K562 (cell line): Measurements from ENCODE around the gene RNASEH1. TPM values are rescaled to one million over a fixed set of nuclear protein-coding genes. Genes with fewer than 3 reads are reported as not detected.

Source experiments
- ARID1B ChIP-seq: fragments of 450-650 bp; IDR thresholded peaks from 2 replicates; pipeline ENCODE4 v1.6.1; 2016; ENCODE audit warnings: antibody characterized with exemption, mild to moderate bottlenecking, inconsistent platforms
- CBX5 ChIP-seq: IDR thresholded peaks from 2 replicates; pipeline ENCODE4 v1.6.1; 2014; ENCODE audit warnings: low read depth, borderline replicate concordance
- CREM ChIP-seq: IDR thresholded peaks from 2 replicates; pipeline ENCODE4 v1.6.1; 2014; ENCODE audit warnings: antibody characterized with exemption, low read depth
- E2F6 ChIP-seq, 2 experiments: IDR thresholded peaks; 2 replicates each; pipeline ENCODE4 v1.6.1; 2011; ENCODE audit warnings: borderline replicate concordance in 1 of 2, control low read depth in 1 of 2, low read depth in 1 of 2, low read length in 1 of 2, mild to moderate bottlenecking in 1 of 2, mixed read lengths in 1 of 2, moderate library complexity in 1 of 2; ENCODE audit not compliant: insufficient read depth in 1 of 2, insufficient read length in 1 of 2, poor library complexity in 1 of 2, severe bottlenecking in 1 of 2; ENCODE audit errors: extremely low read depth in 1 of 2
- KLF13 ChIP-seq: fragments of 450-650 bp; IDR thresholded peaks from 2 replicates; pipeline ENCODE4 v1.6.1; 2016; ENCODE audit warnings: missing genetic modification characterization, low read depth, mild to moderate bottlenecking, missing compliant biosample characterization, moderate library complexity, borderline replicate concordance
- MNT ChIP-seq, 2 experiments: fragments of 450-650 bp; conservative IDR thresholded peaks; 2 replicates each; pipeline ENCODE4 v1.6.1; 2017; ENCODE audit warnings: mild to moderate bottlenecking in 2 of 2, moderate library complexity in 2 of 2
- MTA3 ChIP-seq: fragments of 450-650 bp; formaldehyde crosslinking; IDR thresholded peaks from 2 replicates; pipeline ENCODE4 v1.6.1; 2017; ENCODE audit warnings: mild to moderate bottlenecking, borderline replicate concordance
- POLR2G ChIP-seq: fragments of 200-400 bp; formaldehyde crosslinking; IDR thresholded peaks from 2 replicates; pipeline ENCODE4 v1.6.1; 2017; ENCODE audit warnings: low read depth, mild to moderate bottlenecking, antibody characterized with exemption, low read length, moderate library complexity
- ZNF431 ChIP-seq: sonication (generic); formaldehyde crosslinking; IDR thresholded peaks from 2 replicates; pipeline ENCODE4 v1.8.0; 2022; ENCODE audit warnings: mild to moderate bottlenecking, missing genetic modification reagents
- polyA plus RNA-seq, 8 experiments: library from polyadenylated mRNA; depleted of rRNA in 4 of 8; stranded (reverse) in 5 of 8; unstranded in 3 of 8; fragments of >200 nt; fragmentation: Nextera tagmentation in 2 of 8; fragmentation: Illumina TruSeq in 1 of 8; extraction: Ambion mirVana in 2 of 8; extraction: Trizol in 1 of 8; gene quantifications; 2 replicates each; pipeline versions ENCODE4 v1.2.1 to v1.2.3, GENCODE V29; 2011 to 2014; ENCODE audit warnings: inconsistent platforms in 1 of 8, missing spikeins in 1 of 8
- total RNA-seq, 7 experiments: library from RNA; depleted of rRNA in 6 of 7; stranded (reverse); fragments of >200 nt in 6 of 7; fragmentation: Illumina TruSeq in 2 of 7; extraction: Trizol in 2 of 7; gene quantifications; 2 replicates each; pipeline versions ENCODE4 v1.2.1 to v1.2.3, GENCODE V29; 2011 to 2021; ENCODE audit warnings: low replicate concordance in 1 of 7
- TF ChIP-seq, protein P1 (sequence below): fragments of 450-650 bp; IDR thresholded peaks from 2 replicates; pipeline ENCODE4 v1.6.1; 2018; ENCODE audit not compliant: partially characterized antibody
- TF ChIP-seq, protein P2 (sequence below): fragments of 450-650 bp; IDR thresholded peaks from 2 replicates; pipeline ENCODE4 v1.6.1; 2017; ENCODE audit warnings: antibody characterized with exemption, mild to moderate bottlenecking
- TF ChIP-seq, protein P3 (sequence below), 2 experiments: fragments of 450-650 bp in 1 of 2; sonication (generic) in 1 of 2; formaldehyde crosslinking in 1 of 2; IDR thresholded peaks in 1 of 2; conservative IDR thresholded peaks in 1 of 2; 2 replicates each; pipeline versions ENCODE4 v1.6.1 to v1.8.1; 2016 to 2023; ENCODE audit warnings: mild to moderate bottlenecking in 2 of 2, moderate library complexity in 2 of 2, inconsistent platforms in 1 of 2, missing genetic modification reagents in 1 of 2

The RNASEH1 gene
- total and polyA plus RNA-seq, 9 of the 15 experiments (the other 6 are each of a cell fraction or from before 2014, with no cell fraction given), result 25.7 to 47.5 (median 42.8) TPM

DNA sequence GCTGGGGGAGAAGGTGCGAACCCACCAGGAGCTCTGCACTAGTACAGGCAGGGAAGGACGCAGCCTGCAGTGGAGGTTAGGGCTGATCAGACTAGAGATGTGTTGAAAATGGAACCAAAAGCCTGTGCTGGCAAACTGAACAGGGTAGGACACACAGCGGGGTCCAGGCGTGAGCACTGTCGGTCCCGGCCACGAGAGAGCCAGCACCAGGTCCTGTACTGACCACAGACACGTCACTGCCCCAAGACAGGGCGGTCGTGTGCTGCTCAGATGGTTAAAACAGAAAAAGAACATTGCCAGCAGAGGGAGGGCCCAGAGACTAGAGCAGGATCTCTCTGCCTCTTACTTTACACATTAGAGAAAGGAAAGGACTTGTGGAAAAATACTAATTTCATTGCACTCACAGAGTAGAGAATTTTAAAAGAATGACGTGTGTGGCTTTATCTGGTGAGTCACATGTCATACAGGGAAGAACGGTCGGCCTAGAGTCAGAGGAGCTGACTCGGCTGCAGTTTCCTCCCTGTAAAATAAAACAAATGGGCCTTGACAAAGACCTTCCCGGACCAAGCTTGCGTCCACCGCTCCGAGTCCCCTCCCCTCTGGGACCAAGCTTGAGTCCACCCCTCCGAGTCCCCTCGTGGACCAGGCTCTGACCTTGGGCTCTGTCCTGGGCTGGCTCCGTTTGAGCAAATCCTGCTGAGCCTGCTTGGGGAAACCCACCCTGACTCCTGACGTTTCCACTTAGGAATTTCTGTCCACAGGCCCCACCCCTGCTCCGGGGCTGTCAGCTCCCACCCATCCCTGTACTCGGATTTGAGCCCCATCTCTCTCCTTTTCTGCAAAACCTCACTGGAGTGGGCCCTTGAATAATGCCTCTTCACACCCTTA, 22.1 kb downstream of the RNASEH1 start (continued):
- TF ChIP-seq MNT (conservative IDR thresholded peaks at IDR 0.05), result peak; percentile 15 to 38; a peak in 2 of 4 replicates
- TF ChIP-seq, protein P1, sequence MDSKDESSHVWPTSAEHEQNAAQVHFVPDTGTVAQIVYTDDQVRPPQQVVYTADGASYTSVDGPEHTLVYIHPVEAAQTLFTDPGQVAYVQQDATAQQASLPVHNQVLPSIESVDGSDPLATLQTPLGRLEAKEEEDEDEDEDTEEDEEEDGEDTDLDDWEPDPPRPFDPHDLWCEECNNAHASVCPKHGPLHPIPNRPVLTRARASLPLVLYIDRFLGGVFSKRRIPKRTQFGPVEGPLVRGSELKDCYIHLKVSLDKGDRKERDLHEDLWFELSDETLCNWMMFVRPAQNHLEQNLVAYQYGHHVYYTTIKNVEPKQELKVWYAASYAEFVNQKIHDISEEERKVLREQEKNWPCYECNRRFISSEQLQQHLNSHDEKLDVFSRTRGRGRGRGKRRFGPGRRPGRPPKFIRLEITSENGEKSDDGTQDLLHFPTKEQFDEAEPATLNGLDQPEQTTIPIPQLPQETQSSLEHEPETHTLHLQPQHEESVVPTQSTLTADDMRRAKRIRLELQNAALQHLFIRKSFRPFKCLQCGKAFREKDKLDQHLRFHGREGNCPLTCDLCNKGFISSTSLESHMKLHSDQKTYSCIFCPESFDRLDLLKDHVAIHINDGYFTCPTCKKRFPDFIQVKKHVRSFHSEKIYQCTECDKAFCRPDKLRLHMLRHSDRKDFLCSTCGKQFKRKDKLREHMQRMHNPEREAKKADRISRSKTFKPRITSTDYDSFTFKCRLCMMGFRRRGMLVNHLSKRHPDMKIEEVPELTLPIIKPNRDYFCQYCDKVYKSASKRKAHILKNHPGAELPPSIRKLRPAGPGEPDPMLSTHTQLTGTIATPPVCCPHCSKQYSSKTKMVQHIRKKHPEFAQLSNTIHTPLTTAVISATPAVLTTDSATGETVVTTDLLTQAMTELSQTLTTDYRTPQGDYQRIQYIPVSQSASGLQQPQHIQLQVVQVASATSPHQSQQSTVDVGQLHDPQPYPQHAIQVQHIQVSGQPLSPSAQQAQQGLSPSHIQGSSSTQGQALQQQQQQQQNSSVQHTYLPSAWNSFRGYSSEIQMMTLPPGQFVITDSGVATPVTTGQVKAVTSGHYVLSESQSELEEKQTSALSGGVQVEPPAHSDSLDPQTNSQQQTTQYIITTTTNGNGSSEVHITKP, result no peak
- 0 out of 2 replicates have a peak, but pooled peaks have one; percentile 38 for TF ChIP-seq MTA3
- no peak for TF ChIP-seq KLF13 (tag)
- TF ChIP-seq, protein P2, sequence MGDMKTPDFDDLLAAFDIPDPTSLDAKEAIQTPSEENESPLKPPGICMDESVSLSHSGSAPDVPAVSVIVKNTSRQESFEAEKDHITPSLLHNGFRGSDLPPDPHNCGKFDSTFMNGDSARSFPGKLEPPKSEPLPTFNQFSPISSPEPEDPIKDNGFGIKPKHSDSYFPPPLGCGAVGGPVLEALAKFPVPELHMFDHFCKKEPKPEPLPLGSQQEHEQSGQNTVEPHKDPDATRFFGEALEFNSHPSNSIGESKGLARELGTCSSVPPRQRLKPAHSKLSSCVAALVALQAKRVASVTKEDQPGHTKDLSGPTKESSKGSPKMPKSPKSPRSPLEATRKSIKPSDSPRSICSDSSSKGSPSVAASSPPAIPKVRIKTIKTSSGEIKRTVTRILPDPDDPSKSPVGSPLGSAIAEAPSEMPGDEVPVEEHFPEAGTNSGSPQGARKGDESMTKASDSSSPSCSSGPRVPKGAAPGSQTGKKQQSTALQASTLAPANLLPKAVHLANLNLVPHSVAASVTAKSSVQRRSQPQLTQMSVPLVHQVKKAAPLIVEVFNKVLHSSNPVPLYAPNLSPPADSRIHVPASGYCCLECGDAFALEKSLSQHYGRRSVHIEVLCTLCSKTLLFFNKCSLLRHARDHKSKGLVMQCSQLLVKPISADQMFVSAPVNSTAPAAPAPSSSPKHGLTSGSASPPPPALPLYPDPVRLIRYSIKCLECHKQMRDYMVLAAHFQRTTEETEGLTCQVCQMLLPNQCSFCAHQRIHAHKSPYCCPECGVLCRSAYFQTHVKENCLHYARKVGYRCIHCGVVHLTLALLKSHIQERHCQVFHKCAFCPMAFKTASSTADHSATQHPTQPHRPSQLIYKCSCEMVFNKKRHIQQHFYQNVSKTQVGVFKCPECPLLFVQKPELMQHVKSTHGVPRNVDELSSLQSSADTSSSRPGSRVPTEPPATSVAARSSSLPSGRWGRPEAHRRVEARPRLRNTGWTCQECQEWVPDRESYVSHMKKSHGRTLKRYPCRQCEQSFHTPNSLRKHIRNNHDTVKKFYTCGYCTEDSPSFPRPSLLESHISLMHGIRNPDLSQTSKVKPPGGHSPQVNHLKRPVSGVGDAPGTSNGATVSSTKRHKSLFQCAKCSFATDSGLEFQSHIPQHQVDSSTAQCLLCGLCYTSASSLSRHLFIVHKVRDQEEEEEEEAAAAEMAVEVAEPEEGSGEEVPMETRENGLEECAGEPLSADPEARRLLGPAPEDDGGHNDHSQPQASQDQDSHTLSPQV, result peak; percentile 83
- TF ChIP-seq E2F6 (IDR thresholded peaks at IDR 0.05; ENCODE audit: borderline replicate concordance in 1 of 2, extremely low read depth in 1 of 2, insufficient read depth in 1 of 2, insufficient read length in 1 of 2, low read depth in 1 of 2, low read length in 1 of 2, poor library complexity in 1 of 2, severe bottlenecking in 1 of 2), result peak in 1 of 2 experiments; percentile 32
- TF ChIP-seq POLR2G, result 0 out of 2 replicates have a peak, but pooled peaks have one; percentile 21
- 0 out of 2 replicates have a peak, but pooled peaks have one; percentile 41 for TF ChIP-seq ZNF431 (CRISPR knock-in tag)
- TF ChIP-seq CREM, result peak; percentile 84
- TF ChIP-seq, protein P3, sequence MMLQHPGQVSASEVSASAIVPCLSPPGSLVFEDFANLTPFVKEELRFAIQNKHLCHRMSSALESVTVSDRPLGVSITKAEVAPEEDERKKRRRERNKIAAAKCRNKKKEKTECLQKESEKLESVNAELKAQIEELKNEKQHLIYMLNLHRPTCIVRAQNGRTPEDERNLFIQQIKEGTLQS (IDR thresholded peaks at IDR 0.05), result peak; percentile 86
- TF ChIP-seq, protein P3 (CRISPR knock-in tag; conservative IDR thresholded peaks at IDR 0.05), result no peak
- 0 out of 2 replicates have a peak, but pooled peaks have one; percentile 40 for TF ChIP-seq CBX5
- TF ChIP-seq ARID1B, result peak; percentile 32; the same call in 1 of the 2 replicates
